NB4 (cell line): Measurements from ENCODE around the gene GPR137C.

Source experiments
- CTCF ChIP-seq: IDR thresholded peaks from one replicate; pipeline ENCODE4 v1.5.1; 2012; ENCODE audit warnings: low read depth, low read length
- MAX ChIP-seq: IDR thresholded peaks from 2 replicates; pipeline ENCODE4 v1.6.1; 2011; ENCODE audit warnings: low read depth, low read length
- MYC ChIP-seq: IDR thresholded peaks from 2 replicates; pipeline ENCODE4 v1.6.1; 2011; ENCODE audit warnings: low read depth, low read length
- POLR2A ChIP-seq: IDR thresholded peaks from 2 replicates; pipeline ENCODE4 v1.6.1; 2011; ENCODE audit warnings: mild to moderate bottlenecking; ENCODE audit not compliant: insufficient read length; ENCODE audit errors: extremely low read depth

GRCh38 chr14:52583544-52583943 lies 30.9 kb downstream of the GPR137C start:
- no peak for TF ChIP-seq CTCF
- TF ChIP-seq POLR2A: no peak
- TF ChIP-seq MAX: no peak
- TF ChIP-seq MYC: no peak
